ENCODE data around the gene IQSEC2. TPM values are rescaled to one million over a fixed set of nuclear protein-coding genes. Genes with fewer than 3 reads are reported as not detected.

The IQSEC2 gene
- total and polyA plus RNA-seq, 2 of the 8 experiments (the other 6 are each of a cell fraction or from before 2014, with no cell fraction given), result 6.1 to 54.9 TPM

GRCh38 chrX:53308836-53309235 lies 27.5 kb upstream of the IQSEC2 start:
- Histone ChIP-seq H3K79me2 (ENCODE audit: control insufficient read depth in 1 of 2, insufficient read depth in 2 of 2, low read length in 2 of 2) (peaks cover 0 to 20% of the 10 kb centered on the region in 2 experiments; a peak in 2 of 4 replicates), H3K36me3 (ENCODE audit: control insufficient read depth in 2 of 4, insufficient read depth in 4 of 4, low read length in 3 of 4) (no peaks in the 10 kb centered on the region), H3K27ac (ENCODE audit: low read depth, low read length) (no peak overlapping the region), H3K4me2 (ENCODE audit: insufficient read depth in 1 of 2, low read depth in 2 of 2, low read length in 2 of 2) (no peak overlapping the region), H3K27me3 (replicated peaks in 1 of 4; ENCODE audit: control insufficient read depth in 3 of 4, extremely low read depth in 1 of 4, insufficient read depth in 3 of 4, low read length in 3 of 4) (no peaks in the 10 kb centered on the region), H2BK5ac (ENCODE audit: low read depth, low read length) (no peak overlapping the region), H2BK12ac (ENCODE audit: low read depth, low read length) (no peak overlapping the region), H4K20me1 (replicated peaks in 1 of 2; ENCODE audit: control insufficient read depth in 1 of 2, insufficient read depth in 2 of 2, low read length in 2 of 2) (peaks cover 0 to 3% of the 10 kb centered on the region in 2 experiments), H3K14ac (ENCODE audit: insufficient read length) (no peak overlapping the region), H2AK5ac (ENCODE audit: low read depth, low read length) (no peak overlapping the region), H2AFZ (ENCODE audit: low read length) (no peak overlapping the region), H4K5ac (ENCODE audit: insufficient read length, low read depth, low read length) (no peak overlapping the region), H2BK120ac (replicated peaks; ENCODE audit: low read depth, low read length) (no peak overlapping the region), H4K91ac (replicated peaks; ENCODE audit: insufficient read length, low read length) (no peak overlapping the region), H3K4me1 (replicated peaks in 1 of 4; ENCODE audit: control insufficient read depth in 3 of 4, insufficient read depth in 4 of 4, low read length in 3 of 4) (no peaks in the 10 kb centered on the region), H2BK15ac (ENCODE audit: low read length) (no peak overlapping the region), H3K56ac (replicated peaks; ENCODE audit: insufficient read length, low read depth, low read length) (no peak overlapping the region), H3K9ac (replicated peaks in 1 of 4; ENCODE audit: extremely low read depth in 1 of 4, low read depth in 3 of 4, low read length in 3 of 4) (no peak overlapping the region), H2BK20ac (ENCODE audit: low read length) (no peak overlapping the region), H3K9me3 (ENCODE audit: insufficient read depth in 2 of 2, low read depth in 1 of 2, low read length in 1 of 2) (no peaks in the 10 kb centered on the region), H3K18ac (ENCODE audit: extremely low read depth, low read length) (no peak overlapping the region), H4K8ac (ENCODE audit: extremely low read depth, insufficient read depth, low read length) (no peak overlapping the region), H3K23me2 (ENCODE audit: low read depth, low read length) (no peaks in the 10 kb centered on the region), H3K4ac (replicated peaks; ENCODE audit: insufficient read length, low read depth, low read length) (no peak overlapping the region), H3K4me3 (ENCODE audit: extremely low read depth in 1 of 4, insufficient read depth in 2 of 4, low read depth in 3 of 4, low read length in 4 of 4) (no peak overlapping the region), H3K79me1 (ENCODE audit: low read depth, low read length) (no peaks in the 10 kb centered on the region), H3K23ac (ENCODE audit: insufficient read length) (no peak overlapping the region)
- no peak for TF ChIP-seq MAFK (IDR thresholded peaks at IDR 0.05; ENCODE audit: low read depth, low read length)
- TF ChIP-seq RFX5 (IDR thresholded peaks at IDR 0.05; ENCODE audit: borderline replicate concordance, low read depth, low read length), result no peak
- no peak for FAIRE-seq
- DNase-seq (ENCODE audit: low read depth in 1 of 2, low spot score in 2 of 2), result no peak
- CTCF ChIA-PET (ENCODE audit: partially characterized antibody), result interaction anchor here (0.6 to 1.5 kb wide), 4 partner anchors 8 to 25 kb away, joined by 3 to 7 read pairs (median 4); no protein-coding TSS in a partner anchor
- no CpG with 5 or more reads among the region's 4 CpGs for WGBS, 2 experiments (ENCODE audit: extremely low coverage in 1 of 2, insufficient coverage in 1 of 2, insufficient read length in 1 of 2, insufficient replicate concordance in 2 of 2, low coverage in 1 of 2, low lambda C conversion rate in 2 of 2, missing lambda C conversion rate in 1 of 2)
- POLR2A ChIA-PET (ENCODE audit: partially characterized antibody), result no interaction called here

Measured in H1 (cell line).